Mesenchymal stem cell (in vitro differentiated cells and primary cell): Measurements from ENCODE around the gene ME3.

Experiments
- DNase-seq: peaks from one replicate; pipeline ENCODE4 v3.0.0-alpha.2; 2013
- H2AFZ ChIP-seq: one replicate; pipeline ENCODE4 v1.6.1; 2013; ENCODE audit warnings: low read depth, mild to moderate bottlenecking, control low read depth, inconsistent platforms, low read length, moderate library complexity
- H2AK5ac ChIP-seq: 2 replicates; pipeline ENCODE4 v1.6.1; 2013; ENCODE audit warnings: low read length, moderate library complexity, mild to moderate bottlenecking, inconsistent platforms; ENCODE audit not compliant: severe bottlenecking
- H2BK120ac ChIP-seq: one replicate; pipeline ENCODE4 v1.6.1; 2013; ENCODE audit warnings: low read depth, mild to moderate bottlenecking, inconsistent platforms, low read length, moderate library complexity
- H2BK12ac ChIP-seq, 2 experiments: one replicate each; pipeline ENCODE4 v1.6.1; 2013; ENCODE audit warnings: inconsistent platforms in 2 of 2, low read length in 2 of 2, mild to moderate bottlenecking in 2 of 2, moderate library complexity in 2 of 2, control low read depth in 1 of 2
- H2BK15ac ChIP-seq: one replicate; pipeline ENCODE4 v1.6.1; 2013; ENCODE audit warnings: mild to moderate bottlenecking, low read depth, inconsistent platforms; ENCODE audit not compliant: poor library complexity, severe bottlenecking
- H2BK5ac ChIP-seq: 2 replicates; pipeline ENCODE4 v1.6.1; 2013; ENCODE audit warnings: low read depth, mild to moderate bottlenecking, low read length, control low read depth, inconsistent platforms; ENCODE audit not compliant: poor library complexity, severe bottlenecking
- H3K14ac ChIP-seq, 2 experiments: one replicate each; pipeline ENCODE4 v1.6.1; 2013; ENCODE audit warnings: inconsistent platforms in 2 of 2, low read length in 2 of 2, control low read depth in 1 of 2, mild to moderate bottlenecking in 1 of 2, moderate library complexity in 1 of 2
- H3K18ac ChIP-seq, 2 experiments: one replicate each; pipeline ENCODE4 v1.6.1; 2013; ENCODE audit warnings: inconsistent platforms in 2 of 2, low read length in 2 of 2, control low read depth in 1 of 2, low read depth in 1 of 2, mild to moderate bottlenecking in 1 of 2
- H3K23ac ChIP-seq, 2 experiments: one replicate each; pipeline ENCODE4 v1.6.1; 2013; ENCODE audit warnings: inconsistent platforms in 2 of 2, low read length in 2 of 2, mild to moderate bottlenecking in 2 of 2, moderate library complexity in 2 of 2, control low read depth in 1 of 2
- H3K27ac ChIP-seq: 2 replicates; pipeline ENCODE4 v1.5.1; 2013; ENCODE audit warnings: mild to moderate bottlenecking, moderate library complexity, low read length, control low read depth, inconsistent platforms; ENCODE audit not compliant: poor library complexity, severe bottlenecking
- H3K27me3 ChIP-seq, 2 experiments: 2 replicates each; pipeline versions ENCODE4 v1.6.1 to v1.7.0; 2013; ENCODE audit warnings: low read length in 2 of 2, mild to moderate bottlenecking in 2 of 2, moderate library complexity in 2 of 2, control low read depth in 1 of 2, inconsistent platforms in 1 of 2; ENCODE audit not compliant: control insufficient read depth in 1 of 2, insufficient read depth in 1 of 2
- H3K36me3 ChIP-seq, 2 experiments: 2 replicates each; pipeline versions ENCODE4 v1.6.1 to v1.7.0; 2013; ENCODE audit warnings: low read length in 2 of 2, control low read depth in 1 of 2, inconsistent platforms in 1 of 2, low read depth in 1 of 2, mild to moderate bottlenecking in 1 of 2; ENCODE audit not compliant: insufficient read depth in 2 of 2, control insufficient read depth in 1 of 2
- H3K4ac ChIP-seq, 2 experiments: one replicate each; pipeline ENCODE4 v1.6.1; 2013; ENCODE audit warnings: inconsistent platforms in 2 of 2, low read length in 2 of 2, mild to moderate bottlenecking in 2 of 2, moderate library complexity in 2 of 2, control low read depth in 1 of 2, low read depth in 1 of 2
- H3K4me1 ChIP-seq: 2 replicates; pipeline ENCODE4 v1.6.1; 2013; ENCODE audit warnings: low read depth, low read length, control low read depth; ENCODE audit not compliant: control insufficient read depth, insufficient read depth
- H3K4me2 ChIP-seq: 2 replicates; pipeline ENCODE4 v1.6.1; 2013; ENCODE audit warnings: low read length, mild to moderate bottlenecking, inconsistent platforms; ENCODE audit not compliant: poor library complexity, severe bottlenecking
- H3K4me3 ChIP-seq, 2 experiments: 2 replicates each; pipeline versions ENCODE4 v1.5.1 to v1.7.0; 2013; ENCODE audit warnings: low read length in 2 of 2, mild to moderate bottlenecking in 2 of 2, control low read depth in 1 of 2, low read depth in 1 of 2; ENCODE audit not compliant: insufficient read depth in 1 of 2
- H3K79me1 ChIP-seq: replicated peaks from 2 replicates; pipeline ENCODE4 v1.6.1; 2013; ENCODE audit warnings: mild to moderate bottlenecking, control low read depth, low read length, inconsistent platforms; ENCODE audit not compliant: poor library complexity, severe bottlenecking
- H3K9ac ChIP-seq: 2 replicates; pipeline ENCODE4 v1.7.0; 2013; ENCODE audit warnings: mild to moderate bottlenecking, low read length, moderate library complexity
- H3K9me3 ChIP-seq: 2 replicates; pipeline ENCODE4 v1.7.0; 2013; ENCODE audit warnings: mild to moderate bottlenecking, low read length; ENCODE audit not compliant: control insufficient read depth
- H4K8ac ChIP-seq: one replicate; pipeline ENCODE4 v1.6.1; 2013; ENCODE audit warnings: inconsistent platforms, mild to moderate bottlenecking, low read length, moderate library complexity
- H4K91ac ChIP-seq: one replicate; pipeline ENCODE4 v1.6.1; 2013; ENCODE audit warnings: mild to moderate bottlenecking, low read length, inconsistent platforms
- WGBS: methylation state at CpG from one replicate; pipeline ENCODE4 v1.1.7; 2013; ENCODE audit warnings: mixed read lengths; 5-methylcytosine and 5-hydroxymethylcytosine counted together

ME3 gene

DNA sequence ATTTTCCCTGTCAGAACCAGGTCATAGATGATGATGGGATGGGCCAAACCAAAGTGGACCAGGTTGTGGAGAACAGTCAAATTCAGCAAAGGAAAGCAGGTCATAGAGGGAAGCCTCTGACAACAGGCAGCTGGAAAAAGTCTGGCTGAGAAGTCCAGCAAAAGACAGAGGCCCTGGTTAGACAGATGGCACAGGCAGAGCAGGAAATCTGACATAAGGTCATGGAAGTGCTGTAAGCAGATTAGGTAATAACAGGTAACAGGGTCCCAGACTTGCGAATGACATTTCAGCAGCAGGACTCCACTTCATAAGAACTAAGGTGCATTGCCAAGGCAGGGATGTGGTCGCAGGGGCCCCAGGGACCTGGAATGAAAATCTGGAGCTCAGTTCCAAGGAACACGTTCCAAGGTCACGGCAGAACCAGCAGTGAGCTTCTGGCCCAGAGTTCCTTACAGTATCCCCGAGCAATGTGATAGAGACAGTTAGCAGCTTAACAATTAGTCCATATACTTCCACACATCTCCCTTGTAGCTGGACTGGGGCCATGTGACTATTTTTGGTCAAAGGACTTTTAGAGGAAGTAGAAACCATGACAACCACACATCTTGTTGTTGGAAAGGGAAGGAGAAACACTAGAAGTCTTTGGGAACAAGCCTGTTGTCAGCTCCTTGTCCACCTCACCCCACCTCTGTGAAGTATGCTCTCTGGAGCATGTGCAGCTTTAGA lies 75.4 kb downstream of the ME3 start:
- Histone ChIP-seq H3K36me3 (no peaks in the 10 kb centered on the region), H2BK120ac (no peak overlapping the region), H3K27ac (no peak overlapping the region), H3K9ac (no peak overlapping the region), H3K79me1 (peaks cover 10% of the 10 kb centered on the region), H2AFZ (no peak overlapping the region), H3K4me3 (no peak overlapping the region), H3K9me3 (no peaks in the 10 kb centered on the region), H2BK5ac (no peak overlapping the region), H2AK5ac (peak overlapping the region; percentile 86), H4K91ac (no peak overlapping the region), H4K8ac (peak overlapping the region; percentile 38), H2BK15ac (peak overlapping the region; percentile 37), H3K23ac (no peak overlapping the region), H3K14ac (no peak overlapping the region), H3K4me1 (peaks cover 10% of the 10 kb centered on the region), H3K4me2 (no peak overlapping the region), H3K18ac (peak overlapping the region in 1 of 2 experiments; percentile 34), H2BK12ac (no peak overlapping the region), H3K4ac (no peak overlapping the region), H3K27me3 (no peaks in the 10 kb centered on the region)
- DNase-seq, result peak; percentile 82
- WGBS, result 98% methylated on average over 4 of the region's 5 CpGs

DNA sequence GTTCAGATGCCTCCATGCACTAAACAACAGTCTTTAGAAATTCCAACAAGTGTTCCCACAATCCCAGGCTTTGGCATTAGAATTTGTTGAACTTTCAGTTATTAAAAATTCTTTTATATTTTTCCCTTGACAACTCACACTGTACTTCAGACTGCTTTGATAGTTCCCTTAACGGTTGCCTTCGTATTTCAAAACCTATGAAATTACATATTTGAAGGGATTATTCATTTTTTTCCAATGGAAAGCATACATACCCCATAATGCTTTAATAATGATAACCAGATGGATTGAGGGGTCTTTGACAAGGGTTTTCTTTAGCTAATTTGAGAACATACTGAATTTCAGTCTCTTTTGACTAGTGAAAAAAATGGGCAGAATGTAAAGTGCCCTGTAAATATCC lies 76.5 kb downstream of the ME3 start:
- Histone ChIP-seq H4K8ac (no peak overlapping the region), H4K91ac (no peak overlapping the region), H2AK5ac (peak overlapping the region; percentile 34), H2AFZ (no peak overlapping the region), H3K4me2 (no peak overlapping the region), H3K9ac (no peak overlapping the region), H2BK15ac (no peak overlapping the region), H3K27me3 (no peaks in the 10 kb centered on the region), H3K23ac (no peak overlapping the region), H3K4ac (no peak overlapping the region), H3K9me3 (no peaks in the 10 kb centered on the region), H2BK5ac (no peak overlapping the region), H3K79me1 (peaks cover 10% of the 10 kb centered on the region), H3K4me3 (no peak overlapping the region), H3K27ac (no peak overlapping the region), H3K14ac (no peak overlapping the region), H3K18ac (no peak overlapping the region), H3K4me1 (peaks cover 10% of the 10 kb centered on the region), H2BK12ac (no peak overlapping the region), H2BK120ac (no peak overlapping the region), H3K36me3 (no peaks in the 10 kb centered on the region)
- WGBS, result no CpG with 5 or more reads among the region's 2 CpGs
- DNase-seq, result no peak

DNA sequence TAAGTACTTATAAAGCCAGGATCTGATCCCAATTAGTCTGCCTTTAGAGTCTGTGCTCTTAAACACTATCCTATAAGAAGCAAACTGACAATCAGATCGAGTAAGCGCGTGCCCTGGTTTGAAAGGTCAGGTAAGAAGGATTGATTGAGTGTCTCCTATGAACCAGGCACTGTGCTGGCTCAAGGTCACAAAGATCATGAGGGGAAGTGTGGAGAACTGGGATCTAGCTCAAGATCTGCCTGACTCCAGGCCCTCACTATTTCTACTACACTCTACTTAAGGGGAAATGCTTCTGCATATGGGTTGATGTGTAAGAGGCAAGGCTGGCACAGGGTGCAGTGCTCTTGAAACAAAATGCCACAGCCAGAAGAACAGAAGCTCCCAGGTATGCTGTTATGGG lies 77.0 kb downstream of the ME3 start:
- Histone ChIP-seq H3K4me1 (peaks cover 10% of the 10 kb centered on the region), H2BK120ac (no peak overlapping the region), H2AFZ (no peak overlapping the region), H3K79me1 (peaks cover 10% of the 10 kb centered on the region), H3K18ac (no peak overlapping the region), H3K4ac (no peak overlapping the region), H3K23ac (no peak overlapping the region), H2BK15ac (peak overlapping the region; percentile 79), H3K9me3 (no peaks in the 10 kb centered on the region), H3K27ac (peak overlapping the region; percentile 21), H2BK12ac (peak overlapping the region in 1 of 2 experiments; percentile 15), H2BK5ac (no peak overlapping the region), H4K91ac (peak overlapping the region; percentile 1), H3K14ac (no peak overlapping the region), H2AK5ac (peak overlapping the region; percentile 34), H4K8ac (no peak overlapping the region), H3K4me3 (no peak overlapping the region), H3K9ac (no peak overlapping the region), H3K36me3 (no peaks in the 10 kb centered on the region), H3K27me3 (no peaks in the 10 kb centered on the region), H3K4me2 (no peak overlapping the region)
- 81% methylated on average over 3 of the region's 3 CpGs for WGBS
- no peak for DNase-seq

DNA sequence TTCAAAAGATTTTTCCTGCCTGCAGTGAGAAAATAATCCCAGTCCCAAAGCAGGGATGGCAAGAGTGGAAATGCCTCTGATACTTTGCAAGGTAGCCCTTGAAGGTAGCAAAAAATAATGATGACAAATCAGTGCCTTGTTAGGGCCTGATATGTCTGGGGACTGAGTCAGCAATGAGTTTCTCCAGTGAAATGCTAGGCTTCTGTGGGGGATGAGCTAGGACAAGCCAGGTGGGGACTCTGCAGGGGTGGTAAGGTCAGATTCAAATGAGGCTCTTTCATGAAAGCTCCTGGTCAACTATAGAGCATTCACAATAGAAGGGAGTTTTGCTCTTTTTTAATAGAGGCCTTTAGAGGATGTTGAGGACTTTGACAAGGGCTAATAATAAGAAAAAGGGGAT lies 77.7 kb downstream of the ME3 start:
- H2BK15ac ChIP-seq, result no peak overlapping the region
- no peak overlapping the region for H3K4me3 ChIP-seq
- no peak overlapping the region for H3K23ac ChIP-seq
- H3K18ac ChIP-seq, result no peak overlapping the region
- H3K79me1 ChIP-seq, result peaks cover 10% of the 10 kb centered on the region
- H3K4ac ChIP-seq, result no peak overlapping the region
- no peak overlapping the region for H2BK120ac ChIP-seq
- no peak overlapping the region for H4K91ac ChIP-seq
- H3K4me2 ChIP-seq, result no peak overlapping the region
- no peaks in the 10 kb centered on the region for H3K36me3 ChIP-seq
- H2AFZ ChIP-seq, result no peak overlapping the region
- peak overlapping the region; percentile 46 for H2BK5ac ChIP-seq
- peak overlapping the region; percentile 90 for H2AK5ac ChIP-seq
- H3K9me3 ChIP-seq, result no peaks in the 10 kb centered on the region
- no peaks in the 10 kb centered on the region for H3K27me3 ChIP-seq
- no peak overlapping the region for H4K8ac ChIP-seq
- no peak overlapping the region for H3K9ac ChIP-seq
- no peak for DNase-seq
- H3K27ac ChIP-seq, result peak overlapping the region; percentile 61
- H2BK12ac ChIP-seq, result peak overlapping the region in 1 of 2 experiments; percentile 88
- H3K14ac ChIP-seq, result peak overlapping the region in 1 of 2 experiments; percentile 41
- peaks cover 11% of the 10 kb centered on the region for H3K4me1 ChIP-seq
